ENCODE measurements around the gene SNED1.

SNED1 gene

GRCh38 chr2:240960309-240960970, 38.0 kb upstream of the SNED1 start:
- peak; percentile 4 for DNase-seq

GRCh38 chr2:240960971-240961876, 37.2 kb upstream of the SNED1 start:
- peak; percentile 35 for DNase-seq

- no peak for DNase-seq
Measured at GRCh38 chr2:240961910-240962299, 36.5 kb upstream of the SNED1 start.

GRCh38 chr2:240962300-240963064, 35.9 kb upstream of the SNED1 start:
- DNase-seq, result peak; percentile 41

GRCh38 chr2:240963065-240963867, 35.2 kb upstream of the SNED1 start:
- DNase-seq, result no peak

- no peak for DNase-seq
Measured at GRCh38 chr2:240963868-240964703, 34.3 kb upstream of the SNED1 start.

GRCh38 chr2:240964704-240965295, 33.6 kb upstream of the SNED1 start:
- peak; percentile 16 for DNase-seq

GRCh38 chr2:240965296-240965904, 33.0 kb upstream of the SNED1 start:
- DNase-seq, result peak; percentile 29

GRCh38 chr2:240965905-240966456, 32.4 kb upstream of the SNED1 start:
- DNase-seq, result no peak

- DNase-seq, result no peak
Measured at GRCh38 chr2:240966457-240966905, 31.9 kb upstream of the SNED1 start.

GRCh38 chr2:240966906-240967680, 31.3 kb upstream of the SNED1 start:
- DNase-seq, result no peak

- DNase-seq, result no peak
Measured at GRCh38 chr2:240967681-240968621, 30.5 kb upstream of the SNED1 start.

GRCh38 chr2:240968731-240969624, 29.4 kb upstream of the SNED1 start:
- no peak for DNase-seq

- DNase-seq, result no peak
Measured at GRCh38 chr2:240970104-240970503, 28.3 kb upstream of the SNED1 start.

- no peak for DNase-seq
Measured at GRCh38 chr2:240970816-240971215, 27.6 kb upstream of the SNED1 start.

GRCh38 chr2:240972201-240972600, 26.2 kb upstream of the SNED1 start:
- no peak for DNase-seq
